GM12865 (cell line): ENCODE results near the gene TBC1D14.
"Not testable (repeated sequence)": the region's sequence is repeated elsewhere in the genome, so short reads cannot be mapped to it uniquely, and the experiment has no call there.

Experiments used
- DNase-seq: peaks from one replicate; pipeline ENCODE4 v3.0.0; 2010; ENCODE audit warnings: low read depth
- H3K4me3 ChIP-seq: 2 replicates; pipeline ENCODE4 v1.5.1; 2011; ENCODE audit warnings: mild to moderate bottlenecking, low read depth, low read length, control low read depth
- TF ChIP-seq, protein P1 (sequence below): IDR thresholded peaks from 2 replicates; pipeline ENCODE4 v1.5.1; 2011; ENCODE audit warnings: low read length, control low read depth, low read depth, inconsistent platforms; ENCODE audit not compliant: insufficient read depth; ENCODE audit errors: missing control alignments

Gene TBC1D14

DNA sequence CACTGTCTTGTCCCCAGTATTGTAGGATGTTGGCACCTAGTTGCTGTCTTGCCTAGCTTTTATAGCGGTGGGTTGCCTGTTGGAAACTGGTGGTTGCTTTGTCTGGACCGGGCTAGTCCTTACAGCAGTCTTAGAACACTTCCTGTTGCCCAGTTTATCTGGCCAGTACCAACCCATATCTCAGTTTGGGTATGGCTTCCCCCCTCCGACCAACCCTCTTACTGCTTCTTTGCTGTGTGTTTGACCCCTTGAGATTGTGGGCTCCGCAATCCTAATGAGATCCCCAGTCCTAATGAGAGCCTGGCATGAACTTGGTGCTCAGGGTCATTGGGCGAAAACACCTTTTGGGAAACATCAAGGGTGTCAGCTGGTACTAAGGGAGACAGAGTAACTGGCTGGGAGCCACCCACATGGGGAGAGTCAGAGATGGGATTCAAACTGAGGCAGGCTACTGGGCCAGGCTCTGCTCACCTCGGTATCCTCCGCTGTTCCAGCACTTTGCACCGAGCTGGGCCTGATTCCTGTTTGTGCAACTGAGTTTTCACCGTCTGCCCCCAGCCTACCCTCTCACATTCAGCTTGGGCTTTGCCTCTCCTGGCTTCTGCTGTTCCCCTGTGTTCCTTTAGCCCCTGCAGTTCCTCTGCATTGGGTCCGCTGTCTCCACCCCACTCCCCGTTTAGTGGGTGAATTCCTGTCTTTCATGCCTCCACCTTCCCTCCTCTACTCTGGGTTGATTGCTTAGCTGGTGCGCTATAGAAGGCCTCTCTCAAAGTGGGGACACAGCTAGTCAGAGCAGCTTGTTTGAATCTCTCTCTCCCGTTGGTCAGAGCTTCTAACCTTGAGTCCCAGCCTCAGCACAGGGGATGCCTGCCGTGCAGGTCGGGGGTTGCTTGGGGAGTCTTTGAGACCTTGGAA lies 1.6 kb downstream of the TBC1D14 start:
- no peak for DNase-seq
- TF ChIP-seq, protein P1, sequence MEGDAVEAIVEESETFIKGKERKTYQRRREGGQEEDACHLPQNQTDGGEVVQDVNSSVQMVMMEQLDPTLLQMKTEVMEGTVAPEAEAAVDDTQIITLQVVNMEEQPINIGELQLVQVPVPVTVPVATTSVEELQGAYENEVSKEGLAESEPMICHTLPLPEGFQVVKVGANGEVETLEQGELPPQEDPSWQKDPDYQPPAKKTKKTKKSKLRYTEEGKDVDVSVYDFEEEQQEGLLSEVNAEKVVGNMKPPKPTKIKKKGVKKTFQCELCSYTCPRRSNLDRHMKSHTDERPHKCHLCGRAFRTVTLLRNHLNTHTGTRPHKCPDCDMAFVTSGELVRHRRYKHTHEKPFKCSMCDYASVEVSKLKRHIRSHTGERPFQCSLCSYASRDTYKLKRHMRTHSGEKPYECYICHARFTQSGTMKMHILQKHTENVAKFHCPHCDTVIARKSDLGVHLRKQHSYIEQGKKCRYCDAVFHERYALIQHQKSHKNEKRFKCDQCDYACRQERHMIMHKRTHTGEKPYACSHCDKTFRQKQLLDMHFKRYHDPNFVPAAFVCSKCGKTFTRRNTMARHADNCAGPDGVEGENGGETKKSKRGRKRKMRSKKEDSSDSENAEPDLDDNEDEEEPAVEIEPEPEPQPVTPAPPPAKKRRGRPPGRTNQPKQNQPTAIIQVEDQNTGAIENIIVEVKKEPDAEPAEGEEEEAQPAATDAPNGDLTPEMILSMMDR = no peak
- no peak overlapping the region; the same call in 1 of the 2 replicates for H3K4me3 ChIP-seq

DNA sequence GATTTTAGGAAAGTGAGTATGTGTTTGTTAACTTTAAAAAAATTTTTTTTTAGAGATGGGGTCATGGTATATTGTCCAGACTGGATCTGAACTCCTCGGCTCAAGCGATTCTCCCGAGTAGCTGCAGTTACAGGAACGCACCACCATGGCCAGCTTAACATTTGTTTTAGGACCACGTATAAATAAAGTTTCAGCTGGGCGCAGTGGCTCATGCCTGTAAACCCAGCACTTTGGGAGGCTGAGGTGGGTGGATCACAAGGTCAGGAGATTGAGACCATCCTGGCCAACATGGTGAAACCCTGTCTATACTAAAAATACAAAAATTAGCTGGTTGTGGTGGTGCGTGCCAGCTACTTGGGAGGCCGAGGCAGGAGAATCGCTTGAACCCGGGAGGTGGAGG lies 2.3 kb downstream of the TBC1D14 start:
- not testable (repeated sequence) for H3K4me3 ChIP-seq, DNase-seq

DNA sequence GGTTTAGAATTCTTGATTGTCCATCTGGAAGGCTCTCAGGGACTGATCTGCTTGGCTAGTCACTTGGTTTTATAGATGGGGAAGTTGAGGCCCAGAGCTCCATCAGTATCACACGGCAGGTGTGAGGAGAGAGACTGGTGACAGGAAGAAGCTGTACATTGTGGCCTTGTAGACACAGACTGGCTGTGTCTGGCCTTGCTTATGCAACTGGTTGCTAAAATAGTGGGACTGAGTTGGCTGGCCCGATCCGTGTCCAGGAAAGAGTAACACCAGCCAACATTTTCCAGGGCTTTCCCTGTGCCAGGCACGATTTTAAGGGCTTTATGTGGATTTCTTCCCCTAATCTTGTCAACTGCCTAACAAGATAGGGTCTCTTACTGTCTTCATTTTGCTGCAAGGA lies 2.8 kb downstream of the TBC1D14 start:
- TF ChIP-seq, protein P1 = no peak
- H3K4me3 ChIP-seq = no peak overlapping the region
- DNase-seq = no peak

DNA sequence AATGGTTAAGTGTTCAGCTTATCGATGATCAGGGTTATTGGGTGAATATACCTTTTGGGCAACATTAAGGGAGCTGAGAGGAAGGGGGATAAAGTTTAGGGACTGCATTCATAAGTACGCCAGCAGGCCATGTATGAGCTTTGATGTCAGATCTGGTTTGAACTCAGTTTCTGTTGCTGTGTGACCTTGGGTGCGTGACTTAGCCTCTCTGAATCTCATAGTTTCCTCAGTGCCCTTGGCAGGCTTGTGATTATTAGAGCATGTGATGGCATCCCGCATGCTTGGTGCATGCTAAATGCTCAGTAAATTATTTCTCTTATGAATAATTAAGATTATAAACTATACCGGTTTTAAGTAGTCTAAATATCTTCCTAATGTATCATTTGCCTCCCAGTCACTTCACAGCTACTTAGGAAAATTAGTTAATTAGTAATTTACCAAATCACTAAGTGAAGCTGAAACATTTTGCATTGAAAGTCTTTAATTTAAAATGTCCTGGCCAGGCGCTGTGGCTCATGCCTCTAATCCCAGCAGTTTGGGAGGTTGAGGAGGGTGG lies 3.8 kb downstream of the TBC1D14 start:
- no peak overlapping the region for H3K4me3 ChIP-seq
- TF ChIP-seq, protein P1 = no peak
- no peak for DNase-seq

DNA sequence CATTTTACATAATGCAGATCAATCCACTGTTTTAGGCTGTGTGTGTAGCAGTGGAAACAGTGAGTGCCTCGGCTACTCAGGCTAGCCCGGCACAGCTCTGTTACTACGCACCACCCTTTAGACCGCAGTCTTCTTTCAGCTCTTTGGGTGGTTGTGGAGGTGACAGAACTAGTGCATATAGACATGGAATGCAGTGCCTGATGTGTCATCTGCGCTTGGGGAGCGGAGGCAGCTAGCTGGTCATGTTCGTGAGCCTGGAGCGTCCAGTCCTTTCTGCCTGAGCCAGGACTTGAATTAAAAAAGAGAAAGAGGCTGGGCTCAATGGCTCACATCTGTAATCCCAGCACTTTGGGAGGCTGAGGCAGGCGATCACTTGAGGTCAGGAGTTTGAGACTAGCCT lies 4.8 kb downstream of the TBC1D14 start:
- H3K4me3 ChIP-seq = no peak overlapping the region
- DNase-seq = no peak
- TF ChIP-seq, protein P1 = no peak

DNA sequence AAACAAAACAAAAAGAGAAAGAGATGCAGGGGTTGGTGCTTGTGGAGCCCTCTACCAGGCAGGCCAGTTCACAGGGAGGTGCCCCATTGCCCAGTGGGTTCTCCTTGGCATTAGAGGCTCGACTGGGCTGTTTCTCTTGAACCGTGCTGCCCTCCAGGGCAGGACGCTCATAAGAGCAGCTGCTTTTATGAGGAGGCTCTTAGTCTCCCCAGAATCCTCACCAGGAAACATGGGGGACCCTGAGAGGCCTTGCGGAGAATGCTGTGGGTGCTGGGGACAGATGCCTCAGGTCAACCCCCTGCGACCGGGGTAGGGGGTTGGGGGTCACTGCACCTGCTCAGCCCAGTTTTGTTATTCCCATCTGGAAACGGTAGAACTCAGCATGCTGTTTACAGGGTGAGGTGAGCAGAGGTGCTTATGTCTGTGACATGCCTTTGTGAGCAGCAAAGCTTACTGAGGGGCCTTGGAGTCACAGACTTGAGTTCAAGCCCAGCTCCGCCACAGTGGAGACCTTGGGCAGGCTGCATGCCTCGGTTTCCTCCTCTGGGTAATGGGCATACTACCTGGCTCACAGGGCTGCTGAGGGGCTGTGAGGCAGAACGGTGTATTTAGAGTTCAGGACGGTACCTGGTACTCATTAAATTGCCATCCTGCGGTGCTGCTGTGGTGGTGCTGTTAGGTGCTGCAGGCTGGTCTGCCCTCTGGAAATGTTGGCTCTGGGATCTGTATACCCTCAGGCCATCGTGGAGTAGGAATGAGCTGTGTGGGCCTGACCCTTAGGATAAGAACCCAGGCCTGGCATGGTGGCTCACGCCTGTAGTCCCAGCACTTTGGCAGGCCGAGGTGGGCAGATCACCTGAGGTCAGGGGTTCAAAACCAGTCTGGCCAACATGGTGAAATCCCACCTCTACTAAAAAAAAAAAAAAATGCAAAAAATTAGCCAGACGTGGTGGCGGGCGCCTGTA lies 5.7 kb downstream of the TBC1D14 start:
- DNase-seq = no peak

More for the DNA sequence above, 5.7 kb downstream of the TBC1D14 start:
- TF ChIP-seq, protein P1 = no peak
- no peak overlapping the region for H3K4me3 ChIP-seq
